ENCODE measurements around the gene HPGDS.
"Not testable (repeated sequence)": the region's sequence is repeated elsewhere in the genome, so short reads cannot be mapped to it uniquely, and the experiment has no call there.

Gene HPGDS

DNA sequence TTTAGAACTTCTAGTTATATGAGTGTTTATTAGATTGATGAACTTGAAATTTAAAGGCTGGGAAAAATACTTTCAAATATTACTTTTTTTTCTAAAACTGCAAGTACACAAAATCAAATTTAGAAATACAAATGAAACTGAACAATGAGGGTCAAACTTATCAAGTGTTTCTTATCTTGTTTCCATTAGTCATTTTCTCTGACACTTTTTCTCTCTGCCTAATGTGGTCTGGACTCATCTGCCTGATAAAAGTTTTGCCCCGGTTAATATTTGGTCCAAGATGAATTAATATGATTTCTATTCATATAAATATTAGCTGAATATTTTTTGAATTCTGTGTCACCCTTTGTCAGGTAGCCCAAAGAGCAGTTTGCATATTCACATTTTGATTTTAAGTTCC, 8.7 kb upstream of the HPGDS start:
- ATAC-seq (replicated peaks) (no peak), DNase-seq (no peak)
- Mint-ChIP-seq H3K27me3 (peaks cover 11 to 22% of the 10 kb centered on the region in 2 donors), H3K27ac (no peak overlapping the region), H3K4me1 (ENCODE audit: low read depth in 2 of 2) (no peaks in the 10 kb centered on the region), H3K36me3 (ENCODE audit: insufficient read depth) (no peaks in the 10 kb centered on the region), H3K9me3 (no peaks in the 10 kb centered on the region), H3K4me3 (no peak overlapping the region)

DNA sequence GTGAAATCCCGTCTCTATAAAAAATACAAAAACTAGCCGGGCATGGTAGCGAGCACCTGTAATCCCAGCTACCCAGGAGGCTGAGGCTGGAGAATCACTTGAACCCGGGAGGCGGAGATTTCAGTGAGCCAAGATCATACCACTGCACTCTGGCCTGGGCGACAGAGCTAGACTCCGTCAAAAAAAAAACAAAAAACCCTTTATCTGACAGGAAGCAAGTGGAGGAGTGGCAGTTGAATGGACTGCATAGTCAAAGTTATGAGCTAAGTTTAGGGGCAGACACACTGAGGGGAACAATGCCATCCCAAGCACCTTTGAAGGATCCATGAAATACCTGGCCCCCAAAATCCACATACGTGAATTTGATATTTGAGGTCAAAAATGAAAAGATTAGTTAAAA, 7.5 kb upstream of the HPGDS start:
- no peak for DNase-seq
- no peak overlapping the region for H3K27ac Mint-ChIP-seq
- H3K36me3 Mint-ChIP-seq (ENCODE audit: insufficient read depth) = no peaks in the 10 kb centered on the region
- no peak overlapping the region for H3K4me3 Mint-ChIP-seq
- H3K4me1 Mint-ChIP-seq (ENCODE audit: low read depth in 2 of 2) = peaks cover 0 to 1% of the 10 kb centered on the region in 2 donors
- H3K27me3 Mint-ChIP-seq = peaks cover 11 to 22% of the 10 kb centered on the region in 2 donors
- no peak for ATAC-seq (replicated peaks)
- no peaks in the 10 kb centered on the region for H3K9me3 Mint-ChIP-seq

DNA sequence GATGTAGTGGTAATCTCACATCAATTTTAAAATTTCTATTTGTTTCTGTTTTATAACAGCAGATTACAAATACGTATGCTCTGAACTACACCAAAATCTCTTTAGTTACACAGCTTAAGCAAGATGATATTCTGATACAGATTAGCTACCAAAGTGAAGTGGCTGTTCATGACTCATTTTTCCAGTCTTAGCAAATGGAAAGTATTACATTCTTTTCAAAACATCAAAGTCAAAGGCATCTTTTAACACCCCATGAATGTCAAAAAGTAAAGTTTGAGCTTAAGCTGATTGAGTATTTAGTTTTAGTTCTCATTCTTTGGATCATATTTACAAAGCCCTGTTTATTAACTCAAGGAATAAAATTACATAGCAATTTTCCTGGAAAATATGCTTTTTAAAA, 6.6 kb upstream of the HPGDS start:
- DNase-seq = no peak
- peaks cover 11 to 22% of the 10 kb centered on the region in 2 donors for H3K27me3 Mint-ChIP-seq
- H3K9me3 Mint-ChIP-seq = no peaks in the 10 kb centered on the region
- H3K36me3 Mint-ChIP-seq (ENCODE audit: insufficient read depth) = no peaks in the 10 kb centered on the region
- no peak overlapping the region for H3K4me3 Mint-ChIP-seq
- no peak for ATAC-seq (replicated peaks)
- H3K27ac Mint-ChIP-seq = no peak overlapping the region
- peaks cover 0 to 1% of the 10 kb centered on the region in 2 donors for H3K4me1 Mint-ChIP-seq (ENCODE audit: low read depth in 2 of 2)

DNA sequence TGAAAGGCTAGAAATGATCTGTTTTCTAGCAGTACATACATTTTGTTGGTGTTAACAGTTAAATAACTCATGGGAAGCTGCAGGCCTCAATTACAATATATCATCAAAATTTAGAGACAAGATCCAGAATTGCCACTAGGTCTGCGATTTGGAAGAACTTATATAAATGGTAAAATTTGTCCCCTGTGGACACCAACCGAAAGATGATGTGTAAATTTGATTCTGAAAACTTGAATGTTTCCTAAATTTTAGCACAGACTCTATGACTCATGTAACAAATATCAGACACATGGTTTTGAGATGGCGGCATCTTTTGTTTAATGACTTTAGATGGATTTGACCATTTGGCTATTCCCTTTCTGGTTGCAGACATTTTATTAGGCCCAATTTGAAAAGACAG, 6.0 kb upstream of the HPGDS start:
- H3K36me3 Mint-ChIP-seq (ENCODE audit: insufficient read depth) = no peaks in the 10 kb centered on the region
- H3K27ac Mint-ChIP-seq = no peak overlapping the region
- H3K4me1 Mint-ChIP-seq (ENCODE audit: low read depth in 2 of 2) = peaks cover 0 to 1% of the 10 kb centered on the region in 2 donors
- no peak overlapping the region for H3K4me3 Mint-ChIP-seq
- H3K27me3 Mint-ChIP-seq = peaks cover 11 to 22% of the 10 kb centered on the region in 2 donors
- ATAC-seq (replicated peaks) = no peak
- no peaks in the 10 kb centered on the region for H3K9me3 Mint-ChIP-seq
- DNase-seq = no peak

DNA sequence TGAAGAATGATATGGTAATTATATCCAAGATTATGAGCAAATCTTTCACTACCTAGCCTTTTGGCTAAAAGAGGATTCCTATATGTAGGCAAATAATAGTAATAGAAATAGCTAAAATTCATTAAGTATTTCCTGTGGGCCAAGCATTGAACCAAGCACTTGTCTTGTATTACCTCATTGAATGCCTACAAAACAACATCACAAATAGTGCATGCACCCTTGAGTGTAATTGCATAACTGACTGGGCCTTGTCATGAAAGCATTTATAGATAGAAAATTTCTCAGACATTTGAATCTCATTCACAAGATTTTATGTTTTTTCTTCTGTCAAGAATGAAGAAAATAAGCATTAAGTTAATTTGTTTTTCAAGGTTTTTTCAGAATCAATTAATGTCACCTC, 3.9 kb upstream of the HPGDS start:
- DNase-seq (no peak), ATAC-seq (replicated peaks) (no peak)
- Mint-ChIP-seq H3K27me3 (peaks cover 11 to 12% of the 10 kb centered on the region in 2 donors), H3K4me3 (no peak overlapping the region), H3K27ac (no peak overlapping the region), H3K4me1 (ENCODE audit: low read depth in 2 of 2) (peaks cover 0 to 1% of the 10 kb centered on the region in 2 donors), H3K36me3 (ENCODE audit: insufficient read depth) (no peaks in the 10 kb centered on the region), H3K9me3 (no peaks in the 10 kb centered on the region)

DNA sequence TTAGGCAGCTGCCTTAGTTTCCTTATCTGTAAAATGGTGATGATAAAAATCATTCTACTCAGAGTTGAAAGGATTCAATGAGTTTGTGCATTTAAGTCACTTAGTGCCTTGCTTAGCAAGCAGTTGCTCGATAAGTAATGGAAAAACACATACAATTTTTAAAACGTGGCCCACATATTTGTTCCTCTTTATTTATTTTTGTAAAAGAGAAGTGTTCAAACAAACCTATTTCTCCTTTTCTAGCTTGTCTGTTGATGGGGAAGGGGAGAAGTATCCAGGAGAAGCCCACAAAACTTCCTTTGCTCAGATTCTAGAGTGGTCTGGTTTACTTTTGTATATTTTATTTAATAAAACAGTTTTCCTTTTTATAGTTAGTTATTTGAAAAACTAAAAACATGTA, 3.3 kb upstream of the HPGDS start:
- Mint-ChIP-seq H3K36me3 (ENCODE audit: insufficient read depth) (peaks cover under 1% of the 10 kb centered on the region), H3K4me1 (ENCODE audit: low read depth in 2 of 2) (peaks cover 0 to 1% of the 10 kb centered on the region in 2 donors), H3K27ac (no peak overlapping the region), H3K4me3 (no peak overlapping the region), H3K9me3 (no peaks in the 10 kb centered on the region), H3K27me3 (peaks cover 11 to 12% of the 10 kb centered on the region in 2 donors)
- DNase-seq = no peak
- ATAC-seq (replicated peaks) = no peak

DNA sequence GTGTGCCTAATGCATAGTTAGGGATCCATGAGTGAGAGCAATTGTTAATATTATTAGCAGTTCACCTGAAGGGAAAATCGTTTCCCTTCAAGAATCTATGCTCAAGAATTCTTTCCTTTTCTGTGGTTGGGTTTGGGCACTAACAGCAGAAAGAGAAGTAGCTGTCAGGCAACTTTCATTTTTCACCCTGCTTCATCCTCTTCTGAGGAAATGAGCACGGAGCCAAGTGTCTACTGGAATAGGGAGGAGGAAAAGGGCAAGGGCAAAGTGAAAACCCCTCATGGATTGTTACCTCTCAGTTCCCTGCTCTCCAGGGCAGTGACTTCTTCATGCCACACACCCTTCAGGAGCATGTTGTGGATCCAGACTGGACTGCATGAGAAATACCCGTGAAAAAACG, 2.6 kb upstream of the HPGDS start:
- no peak for DNase-seq
- Mint-ChIP-seq H3K36me3 (ENCODE audit: insufficient read depth) (peaks cover 5% of the 10 kb centered on the region), H3K4me3 (no peak overlapping the region), H3K4me1 (ENCODE audit: low read depth in 2 of 2) (peaks cover 0 to 1% of the 10 kb centered on the region in 2 donors), H3K27me3 (peaks cover 4 to 6% of the 10 kb centered on the region in 2 donors), H3K27ac (no peak overlapping the region), H3K9me3 (no peaks in the 10 kb centered on the region)
- ATAC-seq (replicated peaks) = no peak

DNA sequence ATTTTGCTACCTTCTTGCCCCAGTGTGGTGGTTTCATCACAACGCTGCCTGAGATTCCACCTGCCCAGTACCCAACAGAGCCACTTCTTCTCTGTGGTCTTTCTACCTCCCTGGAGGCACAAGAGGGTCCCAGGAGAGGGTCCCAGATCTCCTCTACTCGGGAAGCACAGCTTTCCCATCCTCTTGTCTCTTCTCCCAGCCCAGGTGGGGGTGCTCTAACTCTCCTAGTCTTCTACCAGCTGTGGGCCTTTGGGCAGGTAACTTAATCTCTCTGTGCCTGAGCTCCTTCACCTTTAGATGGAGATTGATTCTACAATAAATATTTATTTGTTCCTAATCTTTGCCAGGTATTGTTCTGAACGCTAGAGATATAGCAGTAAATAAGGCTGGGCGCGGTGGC, 1.8 kb upstream of the HPGDS start:
- Mint-ChIP-seq H3K4me3 (no peak overlapping the region), H3K27me3 (no peaks in the 10 kb centered on the region), H3K27ac (no peak overlapping the region), H3K9me3 (no peaks in the 10 kb centered on the region), H3K4me1 (ENCODE audit: low read depth in 2 of 2) (peaks cover 4 to 7% of the 10 kb centered on the region in 2 donors), H3K36me3 (ENCODE audit: insufficient read depth) (peaks cover 5% of the 10 kb centered on the region)
- DNase-seq (no peak), ATAC-seq (replicated peaks) (no peak)

DNA sequence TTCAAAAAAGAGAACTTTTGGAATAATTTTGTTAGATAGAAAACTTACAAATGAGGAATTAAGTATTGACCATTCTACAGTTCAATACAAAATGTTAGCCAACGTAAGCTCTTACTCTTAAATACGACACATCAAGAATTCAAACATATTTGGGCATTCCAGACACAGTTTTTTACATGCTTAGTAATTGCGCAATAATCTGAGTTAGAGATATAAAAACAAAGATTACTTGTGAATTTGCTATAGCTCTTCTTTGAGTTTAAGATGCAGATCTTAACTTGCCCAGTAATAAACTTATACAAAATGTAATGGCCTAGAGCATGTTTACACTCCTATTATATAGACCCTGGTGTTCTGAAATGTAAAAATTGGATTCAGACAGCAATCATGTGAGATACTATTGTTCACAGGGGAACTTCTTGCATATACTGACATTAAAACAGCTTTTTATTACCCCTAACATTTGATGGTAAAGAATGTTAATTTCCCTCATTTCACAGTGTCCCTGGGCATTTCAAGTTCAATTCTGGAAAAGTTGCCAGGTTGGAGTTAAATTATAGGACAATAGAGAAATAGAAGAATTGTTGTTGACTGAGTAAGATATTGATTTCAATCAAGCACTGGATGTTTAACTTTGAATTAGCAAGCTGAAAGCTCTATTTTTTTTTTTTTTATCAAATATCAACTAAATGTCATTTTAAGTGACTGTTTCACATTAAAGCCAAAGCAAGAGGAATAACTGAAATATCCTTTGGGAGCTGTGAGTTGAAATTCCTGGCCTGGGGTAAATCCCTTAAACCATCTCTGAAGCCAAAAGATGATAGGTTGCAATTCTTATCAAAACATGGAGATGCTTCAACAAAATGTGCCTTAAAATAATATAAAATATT, 910 bp downstream of the HPGDS start:
- H3K4me1 Mint-ChIP-seq (ENCODE audit: low read depth in 2 of 2) = peaks cover 8 to 13% of the 10 kb centered on the region in 2 donors
- no peaks in the 10 kb centered on the region for H3K9me3 Mint-ChIP-seq
- peaks cover 5% of the 10 kb centered on the region for H3K36me3 Mint-ChIP-seq (ENCODE audit: insufficient read depth)

DNA sequence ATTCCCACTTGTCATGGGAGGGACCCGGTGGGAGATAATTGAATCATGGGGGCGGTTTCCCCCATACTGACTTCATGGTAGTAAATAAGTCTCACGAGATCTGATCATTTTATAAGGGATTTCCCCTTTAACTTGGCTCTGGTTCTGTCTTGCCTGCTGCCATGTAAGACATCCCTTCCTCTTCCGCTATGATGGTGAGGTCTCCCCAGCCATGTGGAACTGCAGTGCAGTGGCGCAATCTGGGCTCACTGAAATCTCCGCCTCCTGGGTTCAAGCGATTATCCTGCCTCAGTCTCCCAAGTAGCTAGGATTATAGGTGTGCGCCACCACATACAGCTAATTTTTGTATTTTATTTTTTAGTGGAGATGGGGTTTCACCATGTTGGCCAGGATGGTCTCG, 2.9 kb downstream of the HPGDS start:
- H3K4me1 Mint-ChIP-seq (ENCODE audit: low read depth in 2 of 2) = peaks cover 7 to 13% of the 10 kb centered on the region in 2 donors
- no peaks in the 10 kb centered on the region for H3K27me3 Mint-ChIP-seq
- H3K27ac Mint-ChIP-seq = peak overlapping the region; percentile 62 to 80
- peak overlapping the region; percentile 75 to 83 for H3K4me3 Mint-ChIP-seq
- H3K36me3 Mint-ChIP-seq (ENCODE audit: insufficient read depth) = peaks cover 5% of the 10 kb centered on the region
- H3K9me3 Mint-ChIP-seq = no peaks in the 10 kb centered on the region
- DNase-seq (no peak), ATAC-seq (replicated peaks) (peak; percentile 53)

More for the DNA sequence above, 910 bp downstream of the HPGDS start:
- no peak for ATAC-seq (replicated peaks)
- H3K4me3 Mint-ChIP-seq = no peak overlapping the region
- DNase-seq = no peak
- no peak overlapping the region for H3K27ac Mint-ChIP-seq
- H3K27me3 Mint-ChIP-seq = no peaks in the 10 kb centered on the region

DNA sequence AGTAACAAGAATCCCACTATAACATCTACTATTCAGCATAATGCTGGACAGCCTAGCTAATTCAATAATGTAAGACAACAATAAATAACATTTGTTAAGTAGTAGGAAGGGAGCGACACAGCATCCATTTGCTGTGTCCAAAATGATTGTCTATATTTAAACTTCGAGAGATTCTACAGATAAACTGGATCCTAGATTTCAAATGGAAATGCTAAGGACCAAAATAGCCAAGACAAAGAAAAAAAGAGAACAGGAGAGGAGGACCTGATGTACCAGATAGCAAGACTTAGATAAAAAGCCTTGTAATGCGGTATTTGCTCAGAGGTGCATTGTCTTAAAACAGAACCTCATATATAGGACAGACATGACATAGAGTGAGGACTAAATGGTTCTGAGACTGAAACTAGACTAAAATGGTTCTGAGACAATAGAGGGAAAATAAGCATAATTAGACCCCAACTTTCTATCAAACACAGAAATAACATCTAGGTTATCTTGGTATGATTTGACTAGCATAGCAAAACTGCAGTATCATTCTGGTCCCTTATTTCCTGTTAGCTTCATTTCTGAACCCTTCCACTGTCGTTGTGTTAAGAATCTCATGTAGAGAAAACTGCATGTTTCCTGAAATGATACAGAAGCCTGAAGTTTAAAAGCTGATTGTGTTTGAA, 3.8 kb downstream of the HPGDS start:
- peak overlapping the region; percentile 62 to 80 for H3K27ac Mint-ChIP-seq
- H3K27me3 Mint-ChIP-seq = no peaks in the 10 kb centered on the region
- no peaks in the 10 kb centered on the region for H3K9me3 Mint-ChIP-seq
- peaks cover 7 to 13% of the 10 kb centered on the region in 2 donors for H3K4me1 Mint-ChIP-seq (ENCODE audit: low read depth in 2 of 2)
- ATAC-seq (replicated peaks) = peak; percentile 37
- DNase-seq = no peak
- peaks cover 5% of the 10 kb centered on the region for H3K36me3 Mint-ChIP-seq (ENCODE audit: insufficient read depth)
- H3K4me3 Mint-ChIP-seq = peak overlapping the region; percentile 75 to 83

DNA sequence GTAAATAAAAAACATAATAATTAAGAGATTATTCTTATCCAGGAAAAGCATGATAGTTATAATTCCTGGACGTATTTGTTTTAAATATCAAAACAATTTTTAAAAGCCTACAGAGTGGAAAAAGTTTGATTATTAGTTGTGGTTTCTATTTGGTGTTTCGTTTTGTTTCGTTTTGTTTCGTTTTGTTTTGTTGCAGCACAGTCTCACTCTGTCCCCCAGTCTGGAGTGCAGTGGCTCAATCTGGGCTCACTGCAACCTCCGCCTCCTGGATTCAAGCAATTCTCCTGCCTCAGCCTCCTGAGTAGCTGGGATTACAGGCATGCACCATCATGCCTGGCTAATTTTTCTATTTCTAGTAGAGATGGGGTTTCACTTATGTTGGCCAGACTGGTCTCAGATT, 5.8 kb downstream of the HPGDS start:
- H3K9me3 Mint-ChIP-seq; ATAC-seq (replicated peaks): not testable (repeated sequence)

DNA sequence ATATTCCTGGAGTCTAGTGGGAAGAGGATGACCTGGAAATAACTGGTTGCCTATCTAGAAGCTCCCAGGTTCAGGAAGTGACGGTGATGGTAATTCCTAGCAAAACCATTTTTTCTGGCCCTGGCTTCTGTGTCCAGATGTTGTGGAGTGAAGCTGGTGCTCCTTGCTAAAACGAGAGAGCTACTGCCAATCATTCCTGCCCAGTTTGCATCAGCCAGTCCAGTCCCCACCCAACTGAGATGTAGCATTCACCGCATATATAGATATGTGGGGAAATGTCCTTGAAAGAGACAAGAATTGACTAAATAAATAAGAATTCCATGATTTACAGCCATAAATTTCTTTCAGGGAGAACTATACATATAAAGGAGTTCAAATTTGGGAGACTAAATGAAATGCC, 6.3 kb downstream of the HPGDS start:
- Mint-ChIP-seq H3K27me3 (no peaks in the 10 kb centered on the region), H3K27ac (no peak overlapping the region), H3K9me3 (no peaks in the 10 kb centered on the region), H3K36me3 (ENCODE audit: insufficient read depth) (peaks cover 8% of the 10 kb centered on the region), H3K4me1 (ENCODE audit: low read depth in 2 of 2) (peaks cover 7 to 13% of the 10 kb centered on the region in 2 donors), H3K4me3 (peak overlapping the region; percentile 19 to 53)
- ATAC-seq (replicated peaks) = no peak
- DNase-seq = no peak

More for the DNA sequence above, 5.8 kb downstream of the HPGDS start:
- Mint-ChIP-seq H3K4me3 (peak overlapping the region; percentile 19 to 53), H3K4me1 (ENCODE audit: low read depth in 2 of 2) (peaks cover 7 to 13% of the 10 kb centered on the region in 2 donors)
- DNase-seq; H3K36me3 Mint-ChIP-seq (ENCODE audit: insufficient read depth); H3K27me3 Mint-ChIP-seq; H3K27ac Mint-ChIP-seq: not testable (repeated sequence)

DNA sequence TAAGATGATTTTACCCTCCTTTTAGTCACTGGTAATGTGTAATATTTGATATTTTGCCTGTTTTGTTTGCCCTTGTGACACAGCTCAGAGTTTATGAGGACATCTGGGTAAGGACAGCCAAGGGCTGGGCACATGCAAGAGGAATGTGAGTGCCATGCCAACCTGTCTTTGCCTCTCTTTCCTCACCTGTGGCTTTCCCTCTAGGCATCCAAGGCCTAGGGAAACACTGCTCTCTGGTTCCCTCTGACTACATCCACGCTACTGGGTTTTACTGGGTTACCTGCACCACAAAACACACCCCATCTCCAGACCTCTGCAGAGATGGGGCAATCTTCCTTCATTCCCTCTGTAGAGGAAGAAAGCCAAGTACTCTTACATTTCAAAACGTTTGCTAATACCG, 7.7 kb downstream of the HPGDS start:
- peaks cover 2% of the 10 kb centered on the region for H3K36me3 Mint-ChIP-seq (ENCODE audit: insufficient read depth)
- no peak overlapping the region for H3K4me3 Mint-ChIP-seq
- ATAC-seq (replicated peaks) = no peak
- peaks cover 6 to 13% of the 10 kb centered on the region in 2 donors for H3K4me1 Mint-ChIP-seq (ENCODE audit: low read depth in 2 of 2)
- no peaks in the 10 kb centered on the region for H3K9me3 Mint-ChIP-seq
- DNase-seq = no peak
- H3K27me3 Mint-ChIP-seq = no peaks in the 10 kb centered on the region
- no peak overlapping the region for H3K27ac Mint-ChIP-seq

Data from effector memory CD8-positive, alpha-beta T cell (primary cell).